Measurements from ENCODE around the gene ARMH2. TPM values are rescaled to one million over a fixed set of nuclear protein-coding genes. Genes with fewer than 3 reads are reported as not detected.

ARMH2 gene
- total RNA-seq, 3 donors from 2014 or later (not counting 1 experiment from before 2014, with no cell fraction given) = 0.68 to 3.0 (median 1.2) TPM

DNA sequence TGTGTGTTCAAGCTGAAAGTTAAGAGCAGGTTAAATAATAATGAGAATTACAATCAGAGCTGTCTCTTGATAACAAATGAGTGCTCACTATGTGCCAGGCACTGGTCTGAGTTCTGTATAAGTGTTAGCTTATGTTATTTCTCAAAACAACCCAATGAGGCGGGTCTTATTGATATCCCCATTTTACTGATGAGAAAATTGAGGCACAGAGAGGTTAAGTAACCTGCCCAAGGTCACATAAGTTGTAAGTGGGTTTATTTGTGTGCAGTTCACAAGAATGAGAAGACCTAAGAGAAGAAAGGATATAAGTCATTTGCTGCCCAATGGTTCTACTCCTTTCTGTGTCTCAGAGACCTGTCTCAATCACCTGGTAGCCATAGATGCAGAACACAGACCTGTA, 34.1 kb upstream of the ARMH2 start:
- H3K4me1 Mint-ChIP-seq = peaks cover 31 to 49% of the 10 kb centered on the region in 2 donors
- no peak for ATAC-seq
- intact Hi-C loops (cut with micrococcal nuclease) = no loop called here
- H3K27me3 ChIP-seq (ENCODE audit: control insufficient read depth, insufficient read depth, low read length) = no peaks in the 10 kb centered on the region
- H3K4me3 ChIP-seq (ENCODE audit: low read length) = no peak overlapping the region
- peak overlapping the region; percentile 84 to 87 for H3K27ac Mint-ChIP-seq
- peaks cover 86% of the 10 kb centered on the region for H3K36me3 ChIP-seq (ENCODE audit: control insufficient read depth, insufficient read depth, low read length)
- H3K4me1 ChIP-seq (ENCODE audit: control insufficient read depth, insufficient read depth, low read length) = no peaks in the 10 kb centered on the region
- no peaks in the 10 kb centered on the region for H3K9me3 ChIP-seq (ENCODE audit: control insufficient read depth, insufficient read depth, low read length)
- WGBS (ENCODE audit: insufficient coverage) = 100% methylated on average over 1 of the region's 1 CpG
- no peak overlapping the region for H3K27ac ChIP-seq (ENCODE audit: low read length)
- no peak overlapping the region for H3K4me3 Mint-ChIP-seq
- H3K9me3 Mint-ChIP-seq = no peaks in the 10 kb centered on the region
- DNase-seq = no peak
- TF ChIP-seq, protein P1, sequence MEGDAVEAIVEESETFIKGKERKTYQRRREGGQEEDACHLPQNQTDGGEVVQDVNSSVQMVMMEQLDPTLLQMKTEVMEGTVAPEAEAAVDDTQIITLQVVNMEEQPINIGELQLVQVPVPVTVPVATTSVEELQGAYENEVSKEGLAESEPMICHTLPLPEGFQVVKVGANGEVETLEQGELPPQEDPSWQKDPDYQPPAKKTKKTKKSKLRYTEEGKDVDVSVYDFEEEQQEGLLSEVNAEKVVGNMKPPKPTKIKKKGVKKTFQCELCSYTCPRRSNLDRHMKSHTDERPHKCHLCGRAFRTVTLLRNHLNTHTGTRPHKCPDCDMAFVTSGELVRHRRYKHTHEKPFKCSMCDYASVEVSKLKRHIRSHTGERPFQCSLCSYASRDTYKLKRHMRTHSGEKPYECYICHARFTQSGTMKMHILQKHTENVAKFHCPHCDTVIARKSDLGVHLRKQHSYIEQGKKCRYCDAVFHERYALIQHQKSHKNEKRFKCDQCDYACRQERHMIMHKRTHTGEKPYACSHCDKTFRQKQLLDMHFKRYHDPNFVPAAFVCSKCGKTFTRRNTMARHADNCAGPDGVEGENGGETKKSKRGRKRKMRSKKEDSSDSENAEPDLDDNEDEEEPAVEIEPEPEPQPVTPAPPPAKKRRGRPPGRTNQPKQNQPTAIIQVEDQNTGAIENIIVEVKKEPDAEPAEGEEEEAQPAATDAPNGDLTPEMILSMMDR (IDR thresholded peaks at IDR 0.05) = no peak
- H3K36me3 Mint-ChIP-seq = peaks cover 42% of the 10 kb centered on the region
- H3K27me3 Mint-ChIP-seq (ENCODE audit: low read depth in 2 of 2) = no peaks in the 10 kb centered on the region

DNA sequence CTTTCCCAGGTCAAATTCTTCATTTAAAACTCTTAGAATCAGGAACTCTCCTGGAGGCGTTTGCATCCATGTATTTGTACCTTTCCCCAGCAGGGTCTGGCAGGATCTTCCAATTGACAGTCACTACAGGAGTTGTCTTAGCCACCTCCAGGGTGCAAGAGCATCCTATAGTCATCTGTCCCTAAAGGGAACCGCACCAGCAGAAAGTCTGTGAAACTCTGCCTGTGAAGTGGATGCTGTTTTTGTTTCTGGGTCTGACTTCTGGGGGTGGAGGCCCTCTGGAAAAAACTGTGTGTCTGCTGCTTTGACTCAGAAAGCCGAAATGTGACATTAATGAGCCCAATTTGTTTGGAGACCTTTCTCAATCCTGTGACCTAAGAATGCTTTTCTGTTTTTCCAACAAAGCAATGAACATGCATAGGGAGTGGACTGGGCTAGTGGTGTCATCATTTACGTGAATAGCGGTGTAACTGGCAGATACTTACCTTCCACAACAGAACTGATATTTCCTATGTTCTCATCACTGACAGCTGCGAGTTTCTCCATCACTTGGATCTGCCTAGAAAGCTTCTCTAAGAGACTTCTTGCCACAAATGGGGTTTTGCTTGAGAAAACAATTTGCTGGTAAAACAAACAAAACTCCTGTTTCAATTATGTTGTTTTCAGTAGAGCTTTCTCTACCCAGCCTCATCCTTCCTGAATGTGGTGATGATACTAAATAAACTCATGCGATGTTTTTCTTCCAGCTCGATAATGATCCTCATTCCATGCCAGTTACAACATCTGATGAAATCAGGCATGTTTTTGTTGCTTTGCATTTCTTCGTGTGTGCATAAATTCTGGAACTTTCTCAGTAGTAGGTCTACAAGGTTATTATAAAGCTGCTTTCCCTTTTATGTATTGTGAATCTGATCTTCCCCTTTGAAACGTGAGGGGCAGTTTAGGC, 33.3 kb upstream of the ARMH2 start:
- WGBS (ENCODE audit: insufficient coverage) = 95% methylated on average over 10 of the region's 10 CpGs
- Mint-ChIP-seq H3K4me3 (no peak overlapping the region), H3K4me1 (peaks cover 34 to 52% of the 10 kb centered on the region in 2 donors), H3K9me3 (no peaks in the 10 kb centered on the region), H3K27ac (peak overlapping the region; percentile 84 to 87), H3K36me3 (peaks cover 47% of the 10 kb centered on the region), H3K27me3 (ENCODE audit: low read depth in 2 of 2) (no peaks in the 10 kb centered on the region)
- Histone ChIP-seq H3K4me3 (ENCODE audit: low read length) (no peak overlapping the region), H3K27ac (ENCODE audit: low read length) (no peak overlapping the region), H3K36me3 (ENCODE audit: control insufficient read depth, insufficient read depth, low read length) (peaks cover 88% of the 10 kb centered on the region), H3K4me1 (ENCODE audit: control insufficient read depth, insufficient read depth, low read length) (no peaks in the 10 kb centered on the region), H3K9me3 (ENCODE audit: control insufficient read depth, insufficient read depth, low read length) (no peaks in the 10 kb centered on the region), H3K27me3 (ENCODE audit: control insufficient read depth, insufficient read depth, low read length) (no peaks in the 10 kb centered on the region)
- DNase-seq (no peak), ATAC-seq (no peak)
- TF ChIP-seq, protein P1 (IDR thresholded peaks at IDR 0.05) = no peak
- intact Hi-C loops (cut with micrococcal nuclease) = no loop called here

DNA sequence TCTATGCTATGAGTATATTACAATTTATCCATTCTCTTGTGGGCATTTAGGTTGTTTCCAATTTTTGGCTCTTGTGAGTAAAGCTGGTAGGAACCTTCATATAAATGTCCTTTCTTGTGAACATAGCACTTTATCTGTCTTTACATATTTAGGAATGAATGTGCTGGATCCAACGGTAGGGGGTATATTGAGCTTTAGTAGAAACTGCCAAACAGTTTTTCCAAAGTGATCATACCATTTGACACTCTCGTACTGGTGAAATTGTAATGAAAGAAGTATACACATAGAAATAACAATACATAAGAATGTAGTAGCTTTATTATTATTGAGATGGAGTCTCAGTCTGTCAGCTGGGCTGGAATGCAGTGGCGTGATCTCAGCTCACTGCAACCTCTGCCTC, 30.9 kb upstream of the ARMH2 start:
- H3K9me3 Mint-ChIP-seq = no peaks in the 10 kb centered on the region
- ATAC-seq = no peak
- 100% methylated on average over 1 of the region's 3 CpGs for WGBS (ENCODE audit: insufficient coverage)
- TF ChIP-seq, protein P1 (IDR thresholded peaks at IDR 0.05) = no peak
- H3K36me3 ChIP-seq (ENCODE audit: control insufficient read depth, insufficient read depth, low read length) = peaks cover 97% of the 10 kb centered on the region
- no peak for DNase-seq
- no peaks in the 10 kb centered on the region for H3K27me3 ChIP-seq (ENCODE audit: control insufficient read depth, insufficient read depth, low read length)
- no peak overlapping the region for H3K4me3 ChIP-seq (ENCODE audit: low read length)
- peaks cover 40% of the 10 kb centered on the region for H3K36me3 Mint-ChIP-seq
- no peak overlapping the region for H3K27ac ChIP-seq (ENCODE audit: low read length)
- H3K27ac Mint-ChIP-seq = peak overlapping the region in 1 of 2 donors; percentile 49
- no peaks in the 10 kb centered on the region for H3K27me3 Mint-ChIP-seq (ENCODE audit: low read depth in 2 of 2)
- no peak overlapping the region for H3K4me3 Mint-ChIP-seq
- intact Hi-C loops (cut with micrococcal nuclease) = no loop called here
- no peaks in the 10 kb centered on the region for H3K9me3 ChIP-seq (ENCODE audit: control insufficient read depth, insufficient read depth, low read length)
- peaks cover 31 to 38% of the 10 kb centered on the region in 2 donors for H3K4me1 Mint-ChIP-seq
- no peaks in the 10 kb centered on the region for H3K4me1 ChIP-seq (ENCODE audit: control insufficient read depth, insufficient read depth, low read length)
